NCI-H1436 (cell line): ENCODE data around the gene ATP8A1.
"Not testable (repeated sequence)": the region's sequence is repeated elsewhere in the genome, so short reads cannot be mapped to it uniquely, and the experiment has no call there.

Experiments
- DNase-seq: peaks from one replicate; lab custom pipeline; 2025; lab: John Stamatoyannopoulos, UW

The ATP8A1 gene

GRCh38 chr4:42656944-42657792 lies at the start of gene ATP8A1:
Gene ATP8A1, minus strand, starts transcription at chr4:42657105. Its CDS starts 232 bp downstream, at chr4:42656873.
- DNase-seq = peak; percentile 94

DNA sequence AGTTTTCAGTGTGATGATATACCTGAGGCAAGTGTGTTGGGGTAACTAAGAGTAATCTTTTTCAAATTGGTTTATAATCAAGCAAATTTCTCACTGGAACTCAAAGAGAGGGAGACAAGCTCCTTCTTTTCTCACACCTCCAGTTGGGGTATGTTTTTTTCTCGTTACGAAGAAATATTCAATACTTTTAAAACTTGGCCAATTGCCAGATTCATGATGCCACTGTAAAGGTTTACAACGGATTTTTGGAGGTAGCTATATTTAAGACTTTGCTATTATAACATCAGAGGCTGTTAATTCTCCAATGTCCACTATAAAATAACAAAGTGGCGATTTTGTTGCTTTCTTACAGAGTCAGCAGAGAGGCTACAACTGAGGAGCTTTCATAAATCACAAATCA lies 49.2 kb upstream of the ATP8A1 start:
- no peak for DNase-seq

GRCh38 chr4:42703813-42704212 lies 46.9 kb upstream of the ATP8A1 start:
- DNase-seq = peak; percentile 20

DNA sequence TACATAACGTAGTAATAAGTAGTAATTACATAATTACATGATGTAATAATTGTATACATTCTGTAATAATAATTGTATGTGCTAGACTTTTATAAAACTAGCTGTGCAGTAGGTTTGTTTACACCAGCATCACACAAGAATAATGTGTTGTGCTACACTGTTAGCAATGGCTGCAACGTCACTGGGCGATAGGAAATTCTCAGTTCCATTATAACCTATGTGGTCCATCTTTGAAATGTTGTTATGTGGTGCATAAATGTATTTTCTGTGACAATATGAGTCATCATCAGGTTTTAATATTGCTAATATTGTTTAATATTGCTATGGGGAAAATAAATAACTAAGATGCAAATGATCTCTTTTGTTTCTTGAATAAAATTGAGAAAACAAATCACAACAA lies 46.0 kb upstream of the ATP8A1 start:
- no peak for DNase-seq

- DNase-seq = not testable (repeated sequence)
These were observed 44.9 kb upstream of the ATP8A1 start for GRCh38 chr4:42701780-42702179.

DNA sequence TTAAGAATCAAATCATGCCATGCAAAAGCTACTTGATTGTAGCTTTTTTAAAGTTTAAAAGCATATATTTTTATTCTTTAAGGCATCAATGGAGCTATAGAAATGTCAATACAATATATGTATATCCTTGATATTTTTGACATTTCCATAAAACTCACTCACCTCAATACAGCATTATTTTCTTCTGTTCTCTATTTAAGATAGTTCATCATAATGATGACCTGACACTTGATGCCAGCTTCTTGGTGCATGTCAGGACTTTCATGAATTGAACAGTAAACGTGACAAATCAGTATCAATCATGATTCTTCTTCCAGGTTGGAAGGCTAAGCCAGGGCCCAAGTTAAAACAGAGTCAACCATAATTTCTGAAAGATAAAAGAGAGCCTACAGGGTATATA lies 33.6 kb upstream of the ATP8A1 start:
- DNase-seq = no peak

DNA sequence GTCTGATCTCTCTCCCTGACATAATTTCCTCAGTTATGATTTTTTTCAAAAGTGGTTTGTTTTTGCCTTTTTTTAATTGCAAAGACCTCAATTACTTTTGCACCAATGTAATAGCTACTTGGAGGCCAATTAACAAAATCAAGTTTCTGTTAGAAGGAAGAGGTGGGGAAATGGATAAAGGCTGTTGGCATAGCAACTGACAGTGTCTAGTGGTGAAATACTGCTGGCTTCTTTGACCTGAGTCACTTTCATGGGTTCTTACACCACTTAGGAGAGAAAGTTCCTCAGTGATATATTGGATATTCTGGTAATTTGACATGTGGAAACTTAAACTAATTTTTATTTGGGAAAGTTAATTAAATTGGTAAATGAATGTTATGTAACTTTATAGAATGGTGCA lies 26.5 kb upstream of the ATP8A1 start:
- no peak for DNase-seq

- DNase-seq = no peak
These were observed 21.6 kb upstream of the ATP8A1 start for GRCh38 chr4:42678512-42678911.

- DNase-seq = no peak
These were observed 19.4 kb upstream of the ATP8A1 start for GRCh38 chr4:42676066-42676951.

DNA sequence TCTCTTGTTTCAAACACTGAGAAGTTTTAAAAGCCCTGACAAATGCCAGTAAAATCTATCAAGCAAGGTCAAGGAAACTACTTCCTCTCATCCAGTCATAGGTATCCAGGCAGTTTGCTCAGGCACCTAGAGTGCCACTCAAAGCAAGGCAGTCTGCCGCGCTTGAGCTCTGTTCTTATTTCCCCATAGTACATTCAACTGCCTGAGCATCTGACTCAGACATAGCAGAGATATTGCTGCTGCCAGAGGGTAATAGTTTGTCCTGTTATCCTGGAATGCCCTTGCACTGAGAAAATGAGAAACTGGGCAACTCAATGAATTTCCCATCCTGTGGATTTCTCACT lies 16.1 kb upstream of the ATP8A1 start:
- DNase-seq = no peak

- DNase-seq = no peak
These were observed 15.6 kb upstream of the ATP8A1 start for GRCh38 chr4:42672359-42673081.

GRCh38 chr4:42671431-42672194 lies 14.7 kb upstream of the ATP8A1 start:
- DNase-seq = no peak

- DNase-seq = no peak
These were observed 1.4 kb upstream of the ATP8A1 start for GRCh38 chr4:42658261-42658660.

DNA sequence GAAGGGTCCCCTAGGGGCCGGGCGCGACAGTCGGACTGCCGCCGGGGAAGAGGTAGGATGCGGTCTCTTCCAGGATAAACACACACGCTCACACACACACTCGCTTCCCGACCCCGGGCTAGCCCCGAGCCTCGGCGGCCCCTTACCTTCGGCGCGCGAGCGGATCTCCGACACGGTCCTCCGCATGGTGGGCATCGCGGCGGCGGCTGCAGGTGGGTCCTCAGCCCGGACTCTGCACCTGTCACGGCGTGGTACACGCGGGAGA lies 294 bp downstream of the ATP8A1 start:
- no peak for DNase-seq

DNA sequence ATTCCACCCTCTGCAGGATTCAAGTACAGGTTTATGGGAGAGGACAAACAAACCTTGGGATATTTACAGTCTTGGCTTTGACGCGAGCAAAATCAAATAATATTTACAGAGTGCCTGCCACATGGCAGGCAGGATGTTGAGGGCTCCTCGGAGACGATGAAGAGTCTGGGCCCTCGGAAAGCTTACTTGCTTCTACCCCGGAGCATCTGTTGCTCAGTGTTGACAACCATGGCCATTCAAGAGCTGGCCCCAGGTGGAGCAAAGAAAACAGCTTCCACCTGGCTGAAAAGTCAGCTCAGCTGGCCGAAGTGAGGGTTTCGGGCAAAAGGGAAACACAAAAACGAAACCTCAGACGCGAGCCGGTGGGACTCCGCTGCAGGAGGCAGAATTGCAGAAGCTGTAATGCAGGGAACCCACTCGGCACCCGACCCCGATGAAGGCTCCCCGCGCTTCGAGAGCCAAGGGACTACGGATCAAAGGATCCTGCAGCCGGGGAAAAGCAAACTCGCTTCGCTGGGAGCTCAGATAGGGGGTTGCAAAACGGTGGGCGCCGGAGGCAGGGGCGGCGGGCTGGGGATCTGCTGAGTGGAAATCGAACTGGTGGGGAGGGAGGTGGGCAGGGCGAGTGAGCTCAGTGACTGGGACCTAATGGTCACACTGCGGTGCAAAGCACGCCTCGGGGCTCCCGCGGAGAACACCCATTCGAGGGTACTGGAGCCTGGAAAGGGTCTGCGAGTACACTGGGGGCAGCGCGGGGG lies 805 bp downstream of the ATP8A1 start:
- DNase-seq = no peak

GRCh38 chr4:42655269-42655637 lies 1.7 kb downstream of the ATP8A1 start:
- no peak for DNase-seq

DNA sequence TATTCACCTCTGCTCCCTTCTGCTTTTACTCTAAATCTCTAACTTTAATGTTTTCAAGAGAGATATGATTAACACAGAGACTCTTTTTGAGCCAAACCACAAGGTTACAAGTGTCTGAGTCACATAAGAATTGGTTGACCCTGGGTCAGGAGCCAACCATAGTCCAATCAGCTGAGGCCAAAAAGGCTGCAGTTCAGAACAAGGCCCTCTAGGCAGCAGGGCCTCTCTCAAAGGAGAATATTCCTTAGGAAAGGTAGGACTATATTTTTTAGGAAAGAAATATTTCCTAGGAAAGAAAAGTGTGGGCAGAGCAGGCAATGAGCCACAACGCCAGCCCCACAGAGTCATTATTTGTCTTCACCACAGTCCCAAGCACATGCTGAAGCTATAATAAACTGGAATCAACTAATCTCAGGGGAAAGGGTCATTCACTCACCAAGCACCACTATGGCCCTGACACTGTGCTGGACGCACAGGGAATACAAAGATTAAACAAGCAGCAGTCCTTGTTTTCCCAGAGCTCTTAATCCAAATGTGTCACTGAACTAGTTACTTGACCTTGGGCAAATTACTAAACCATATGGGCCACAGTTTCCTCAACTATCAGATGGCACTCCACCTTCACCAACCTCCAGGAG lies 2.2 kb downstream of the ATP8A1 start:
- DNase-seq = no peak

DNA sequence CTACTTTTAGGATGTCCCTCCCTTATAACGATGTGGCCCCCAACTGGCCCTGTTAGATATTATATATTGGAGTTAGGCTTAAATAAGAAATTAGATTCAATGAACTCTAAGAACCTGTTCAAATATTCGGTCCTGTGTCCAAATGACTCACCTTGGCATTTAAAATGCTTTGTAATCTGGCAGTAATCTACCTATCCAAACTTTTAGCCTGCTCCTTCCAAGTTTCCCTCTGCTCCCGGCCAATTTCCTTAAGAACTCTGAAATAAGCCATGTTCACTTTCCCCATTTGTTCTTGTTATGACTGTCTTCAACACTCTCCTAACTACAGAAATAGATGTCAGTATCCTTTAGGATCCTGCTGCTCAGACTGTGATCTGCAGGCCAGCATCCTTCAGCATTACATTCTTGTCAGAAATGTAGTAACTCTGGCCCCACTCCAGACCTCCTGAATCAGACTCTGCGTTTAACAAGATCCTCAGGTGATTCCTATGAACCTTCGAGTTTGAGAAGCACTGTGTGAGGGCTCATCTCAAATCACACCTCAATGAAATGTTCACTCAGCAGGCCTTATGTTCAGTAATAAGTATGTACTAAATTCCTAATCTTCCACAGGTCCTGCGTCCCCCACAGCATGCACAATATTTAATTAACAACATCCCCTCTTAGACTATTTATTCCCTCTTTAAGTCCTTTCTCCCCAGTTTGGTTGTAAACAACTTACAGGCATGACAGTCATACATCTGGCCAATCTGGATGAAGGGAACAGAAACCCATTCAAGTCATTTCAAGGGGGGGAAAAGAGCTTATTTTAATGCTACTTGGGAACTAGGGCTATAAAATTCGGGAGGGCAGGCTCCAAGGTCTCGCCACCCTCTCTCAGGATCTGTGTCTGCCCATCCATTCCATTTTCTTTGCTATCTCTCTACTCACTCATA lies 3.0 kb downstream of the ATP8A1 start:
- no peak for DNase-seq

- not testable (repeated sequence) for DNase-seq
These were observed 4.2 kb downstream of the ATP8A1 start for GRCh38 chr4:42652529-42653231.
